ENCODE measurements around the gene RPP38.

Gene RPP38

DNA sequence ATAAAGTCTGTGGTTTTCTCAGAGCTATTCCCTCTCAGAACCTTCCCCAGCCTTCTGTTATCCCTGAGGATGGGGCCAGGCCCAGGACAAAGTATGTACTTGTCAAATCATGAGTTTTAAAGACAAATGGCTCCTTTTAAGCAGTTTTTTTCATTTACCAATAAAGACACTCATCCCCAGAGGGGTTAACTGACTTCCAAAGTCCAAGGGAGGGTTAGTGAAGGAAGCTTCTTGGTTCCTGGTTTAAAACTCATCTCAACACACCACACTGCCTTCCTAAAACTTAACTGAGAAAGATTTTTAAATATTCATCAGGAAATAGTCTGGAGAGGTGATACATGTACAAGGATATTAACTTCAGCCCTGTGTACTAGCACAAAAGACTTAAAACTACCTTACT is 55.4 kb downstream of the RPP38 start:
- no peak for DNase-seq (ENCODE audit: low spot score)
